Activated CD4-positive, alpha-beta T cell treated with anti-CD3 and anti-CD28 coated beads, Interleukin-10, Interleukin-2, amounts not matched to agents 100 ng/mL and 50 ng/mL, durations not matched to agents 16 hours and 8 hours (primary cell): Measurements from ENCODE around the gene BBS1.
A peak's percentile ranks its signal among the peaks of the same experiment; 100 is the strongest.
"Not testable (repeated sequence)": the region's sequence is repeated elsewhere in the genome, so short reads cannot be mapped to it uniquely, and the experiment has no call there.

Experiments
- DNase-seq: peaks from one replicate; pipeline ENCODE4 v3.0.0-alpha.2; 2020

The BBS1 gene

GRCh38 chr11:66529069-66529468, 18.6 kb downstream of the BBS1 start:
- no peak for DNase-seq

GRCh38 chr11:66529655-66530054, 19.2 kb downstream of the BBS1 start:
- DNase-seq = no peak

GRCh38 chr11:66530927-66531709, 20.7 kb downstream of the BBS1 start:
- no peak for DNase-seq

GRCh38 chr11:66531841-66532240, 21.4 kb downstream of the BBS1 start:
- DNase-seq = no peak

GRCh38 chr11:66532784-66533183, 22.3 kb downstream of the BBS1 start:
- no peak for DNase-seq

- no peak for DNase-seq
These were observed 28.9 kb downstream of the BBS1 start for GRCh38 chr11:66539170-66539869.

GRCh38 chr11:66539870-66540213, 29.4 kb downstream of the BBS1 start:
- DNase-seq = no peak

- not testable (repeated sequence) for DNase-seq
These were observed 30.2 kb downstream of the BBS1 start for GRCh38 chr11:66540598-66540997.

- no peak for DNase-seq
These were observed 31.5 kb downstream of the BBS1 start for GRCh38 chr11:66541892-66542291.

GRCh38 chr11:66542362-66542761, 31.9 kb downstream of the BBS1 start:
- no peak for DNase-seq

GRCh38 chr11:66543263-66544107, 33.0 kb downstream of the BBS1 start:
- DNase-seq = peak; percentile 77

GRCh38 chr11:66544952-66545351, 34.5 kb downstream of the BBS1 start:
- DNase-seq = not testable (repeated sequence)

- DNase-seq = peak; percentile 97
These were observed 35.4 kb downstream of the BBS1 start, which contains the start of gene ZDHHC24 for GRCh38 chr11:66545701-66546367. Gene ZDHHC24, minus strand, starts transcription at chr11:66546048. Its CDS starts 45 bp downstream, at chr11:66546003.

GRCh38 chr11:66546368-66546965, 36.0 kb downstream of the BBS1 start, which contains the start of gene ACTN3:
Gene ACTN3, plus strand, starts transcription at chr11:66546903. Its CDS starts 35 bp downstream, at chr11:66546938.
- DNase-seq = peak; percentile 11

GRCh38 chr11:66546966-66547661, 36.7 kb downstream of the BBS1 start:
- DNase-seq = no peak

- DNase-seq = no peak
These were observed 37.2 kb downstream of the BBS1 start for GRCh38 chr11:66547662-66548009.

- DNase-seq = no peak
These were observed 37.6 kb downstream of the BBS1 start for GRCh38 chr11:66548041-66548440.

GRCh38 chr11:66548774-66549630, 38.6 kb downstream of the BBS1 start:
- no peak for DNase-seq

- DNase-seq = no peak
These were observed 39.3 kb downstream of the BBS1 start for GRCh38 chr11:66549696-66550095.

GRCh38 chr11:66550887-66551286, 40.5 kb downstream of the BBS1 start:
- DNase-seq = no peak

GRCh38 chr11:66554602-66555001, 44.2 kb downstream of the BBS1 start:
- no peak for DNase-seq
